Frontal cortex (tissue), 4 donors: ENCODE data around the gene LILRA2. TPM values are rescaled to one million over a fixed set of nuclear protein-coding genes. Genes with fewer than 3 reads are reported as not detected.

Experiments used
- DNase-seq, 2 donors: peaks; one replicate each; pipeline ENCODE4 v3.0.0; 2012; ENCODE audit warnings: low spot score in 2 of 2
- FAIRE-seq: peaks from 2 replicates; lab custom pipeline; 2012; peaks lifted over from hg19 to GRCh38; lab: Jason Lieb, UNC
- total RNA-seq: library from RNA; depleted of rRNA; stranded (reverse); fragments of >200 nt; gene quantifications from one replicate; pipeline ENCODE4 v1.2.3, GENCODE V29; 2014
- donor health status: control.
- donor health status: control.
- donor health status: control.

The LILRA2 gene
- total RNA-seq: under 0.01 TPM

DNA sequence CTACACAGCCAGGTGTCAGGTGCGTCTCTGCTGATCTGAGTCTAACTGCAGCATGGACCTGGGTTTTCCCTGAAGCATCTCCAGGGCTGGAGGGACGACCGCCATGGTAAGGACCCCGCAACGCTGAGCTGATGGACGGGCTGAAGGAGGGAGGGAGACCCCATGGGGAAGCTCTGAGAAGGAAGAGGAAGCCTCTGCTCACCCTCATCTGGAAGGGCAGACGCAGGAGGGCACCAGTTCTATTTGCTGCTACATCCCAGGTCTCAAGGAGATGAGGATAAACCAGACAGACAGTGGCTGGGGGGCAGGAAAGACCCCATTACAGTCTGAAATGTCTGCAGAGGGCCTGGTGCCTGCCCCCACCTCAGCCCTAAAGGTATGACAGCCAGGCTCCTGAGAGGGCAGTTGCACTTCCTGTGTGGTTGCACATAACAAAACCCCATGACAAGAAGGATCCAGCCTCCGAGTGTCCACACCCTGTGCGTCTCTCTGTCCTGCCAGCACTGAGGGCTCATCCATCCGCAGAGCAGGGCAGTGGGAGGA lies at the start of gene LILRA2:
TSS of gene LILRA2 (plus strand) at position 461 of the 543 bp plus-strand sequence. CDS start 89 bp downstream, outside the sequence.
- DNase-seq (no peak), FAIRE-seq (no peak)

DNA sequence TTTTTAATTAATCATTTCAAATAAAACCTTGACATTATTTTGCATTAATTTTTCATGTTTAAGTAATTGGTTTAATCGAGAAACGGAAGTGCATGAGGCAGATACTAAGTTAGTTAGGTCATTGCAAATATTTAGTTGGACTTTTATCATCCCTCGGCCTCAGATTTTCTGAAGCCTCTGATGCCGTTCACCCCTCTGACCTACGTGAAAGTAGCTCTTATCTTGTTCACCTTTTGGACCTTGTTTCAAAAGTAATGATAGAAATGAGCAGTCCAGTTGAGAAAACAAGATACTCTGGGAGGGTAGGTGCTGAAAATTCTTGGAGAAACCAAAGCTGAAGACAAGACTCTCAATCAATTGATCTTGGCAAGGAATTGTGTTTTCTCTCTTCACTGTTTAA lies 48.0 kb upstream of the LILRA2 start:
- FAIRE-seq: no peak

DNA sequence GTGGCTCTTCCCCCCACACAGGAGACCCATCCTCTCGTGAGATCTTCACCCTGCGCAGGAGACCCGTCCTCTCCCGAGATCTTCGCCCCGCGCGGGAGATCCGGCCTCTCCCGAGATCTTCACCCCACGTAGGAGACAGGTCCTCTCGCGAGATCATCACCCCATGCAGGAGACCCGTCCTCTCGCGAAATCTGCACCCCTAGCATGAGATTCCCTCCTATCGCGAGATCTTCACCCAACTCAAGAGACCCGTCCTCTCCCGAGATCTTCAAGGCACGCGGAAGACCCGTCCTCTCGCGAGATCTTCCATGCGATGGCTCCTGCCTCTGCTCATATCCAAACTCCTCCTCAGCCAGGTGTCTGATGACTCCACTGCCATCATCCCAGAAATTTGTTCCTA lies 46.6 kb upstream of the LILRA2 start:
- no peak for FAIRE-seq
- no peak for DNase-seq

More for the DNA sequence above, 48.0 kb upstream of the LILRA2 start:
- DNase-seq: no peak

DNA sequence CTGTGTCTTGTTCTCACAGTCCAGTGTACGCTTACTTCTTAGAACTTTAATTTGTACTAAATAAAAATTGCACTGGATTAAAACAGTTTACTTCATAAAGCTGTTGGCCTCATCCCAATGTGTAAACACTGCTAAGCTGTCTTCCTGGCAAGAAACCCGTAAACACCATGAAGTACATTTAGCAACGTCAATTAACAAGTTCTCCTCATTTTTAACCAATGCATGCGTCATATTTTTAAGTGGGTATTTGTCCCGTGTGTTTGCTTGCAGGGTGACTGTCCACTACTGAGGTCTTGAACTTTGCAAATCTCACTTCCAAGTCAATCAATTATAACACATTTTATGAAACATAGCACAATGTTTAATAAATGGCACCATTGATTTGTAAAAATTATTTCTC lies 42.7 kb upstream of the LILRA2 start:
- no peak for FAIRE-seq
- DNase-seq: no peak

DNA sequence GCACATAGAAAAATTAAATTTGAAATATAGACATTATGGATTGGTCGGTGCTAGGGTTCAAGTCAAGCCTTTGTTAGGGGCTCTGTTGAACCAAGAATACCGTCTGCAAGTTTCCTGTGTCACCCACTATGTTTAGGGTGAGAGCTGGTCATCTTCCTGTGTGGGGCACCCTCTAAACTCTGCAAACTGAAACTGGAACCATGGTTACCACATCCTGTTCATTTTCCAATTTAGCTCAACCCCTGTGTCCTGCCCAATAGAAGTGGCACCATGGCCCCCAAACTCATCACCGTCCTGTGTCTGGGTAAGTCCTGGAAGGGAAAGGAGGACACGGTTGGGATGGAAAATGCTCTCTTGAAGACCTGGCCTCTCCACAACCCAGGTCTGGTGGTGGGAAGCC lies 41.1 kb upstream of the LILRA2 start:
- FAIRE-seq: no peak
- no peak for DNase-seq

DNA sequence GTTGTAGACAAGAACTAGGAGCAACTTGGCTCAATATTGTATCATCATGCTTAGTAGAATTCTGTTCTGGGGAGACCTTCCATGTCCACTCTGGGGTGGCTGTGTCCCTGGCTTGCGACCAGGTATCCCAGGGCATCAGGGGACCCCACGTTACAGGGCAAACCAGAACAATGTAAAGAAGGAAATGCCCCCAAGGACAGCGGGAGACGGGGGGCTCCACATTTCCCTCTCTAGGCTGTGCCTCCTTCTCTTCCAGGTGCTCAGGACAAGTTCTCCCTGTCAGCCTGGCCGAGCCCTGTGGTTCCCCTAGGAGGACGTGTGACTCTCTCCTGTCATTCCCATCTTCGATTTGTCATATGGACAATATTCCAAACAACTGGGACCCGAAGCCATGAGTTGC lies 40.1 kb upstream of the LILRA2 start:
- DNase-seq (no peak), FAIRE-seq (no peak)

DNA sequence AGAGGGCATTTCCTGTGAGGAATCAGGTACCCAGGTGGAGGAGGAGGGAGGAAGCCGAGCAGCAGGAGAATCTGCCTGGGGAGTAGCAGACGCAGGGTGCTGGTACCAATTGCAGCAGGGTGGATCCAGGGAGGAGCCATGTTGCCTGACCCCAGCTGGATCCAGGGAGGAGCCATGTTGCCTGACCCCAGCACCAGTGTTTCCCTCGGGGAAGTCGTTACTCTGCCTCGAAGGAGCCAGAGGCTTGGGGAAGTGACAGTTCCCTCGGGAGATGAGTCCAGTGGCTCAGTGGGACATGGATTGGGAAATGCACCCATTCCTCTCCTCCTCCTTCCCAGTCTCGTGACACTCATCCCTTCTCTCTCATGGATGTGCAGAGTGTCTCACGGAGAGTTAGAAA lies 39.4 kb upstream of the LILRA2 start:
- FAIRE-seq: no peak

DNA sequence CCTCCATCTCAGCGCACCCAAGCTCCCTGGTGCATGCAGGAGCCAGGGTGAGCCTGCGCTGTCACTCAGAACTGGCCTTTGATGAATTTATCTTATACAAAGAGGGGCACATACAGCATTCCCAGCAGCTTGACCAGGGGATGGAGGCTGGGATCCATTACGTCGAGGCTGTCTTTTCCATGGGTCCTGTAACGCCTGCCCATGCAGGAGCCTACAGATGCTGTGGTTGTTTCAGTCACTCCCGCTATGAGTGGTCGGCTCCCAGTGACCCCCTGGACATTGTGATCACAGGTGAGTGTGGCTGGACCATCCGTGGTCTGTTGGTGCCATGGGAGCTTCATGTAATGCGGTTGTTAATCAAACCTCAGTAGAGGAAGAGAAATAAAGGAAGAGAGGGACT lies 38.0 kb upstream of the LILRA2 start:
- DNase-seq (no peak), FAIRE-seq (no peak)

More for the DNA sequence above, 39.4 kb upstream of the LILRA2 start:
- no peak for DNase-seq

DNA sequence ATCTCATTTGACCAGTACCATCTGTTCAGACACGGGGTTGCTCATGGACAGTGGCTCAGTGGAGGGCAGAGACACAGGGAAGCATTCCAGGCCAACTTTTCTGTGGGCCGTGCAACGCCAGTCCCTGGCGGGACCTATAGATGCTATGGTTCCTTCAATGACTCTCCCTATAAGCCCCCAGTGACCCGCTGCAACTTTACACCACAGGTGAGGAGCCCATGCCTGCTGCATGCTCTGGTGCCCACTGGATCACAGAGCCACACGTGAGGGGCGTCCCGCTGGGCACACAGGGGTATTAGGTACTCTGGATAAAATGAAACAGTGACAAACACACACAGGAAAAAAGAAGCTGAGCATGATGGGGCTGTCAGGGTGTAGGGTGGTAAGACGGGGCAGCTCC lies 36.6 kb upstream of the LILRA2 start:
- FAIRE-seq: no peak
- no peak for DNase-seq

DNA sequence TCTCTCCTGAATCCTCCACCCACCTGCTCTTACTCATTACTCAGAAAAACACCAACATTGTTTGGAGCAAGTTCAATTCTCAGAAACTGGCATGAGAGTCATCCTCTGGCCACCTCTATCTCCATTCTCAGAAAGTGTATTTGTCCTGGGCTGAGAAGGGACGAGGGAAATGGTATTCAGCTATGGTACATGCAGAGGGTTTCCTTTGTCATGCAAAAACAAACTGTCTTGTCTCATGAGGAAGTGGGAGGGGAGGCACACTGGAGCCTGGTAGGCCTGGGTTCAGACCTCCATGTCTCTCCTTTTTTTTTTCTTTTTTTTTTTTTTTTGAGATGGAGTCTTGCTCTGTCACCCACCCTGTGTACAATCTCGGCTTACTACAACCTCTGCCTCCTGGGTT lies 31.9 kb upstream of the LILRA2 start:
- FAIRE-seq: no peak
- no peak for DNase-seq

DNA sequence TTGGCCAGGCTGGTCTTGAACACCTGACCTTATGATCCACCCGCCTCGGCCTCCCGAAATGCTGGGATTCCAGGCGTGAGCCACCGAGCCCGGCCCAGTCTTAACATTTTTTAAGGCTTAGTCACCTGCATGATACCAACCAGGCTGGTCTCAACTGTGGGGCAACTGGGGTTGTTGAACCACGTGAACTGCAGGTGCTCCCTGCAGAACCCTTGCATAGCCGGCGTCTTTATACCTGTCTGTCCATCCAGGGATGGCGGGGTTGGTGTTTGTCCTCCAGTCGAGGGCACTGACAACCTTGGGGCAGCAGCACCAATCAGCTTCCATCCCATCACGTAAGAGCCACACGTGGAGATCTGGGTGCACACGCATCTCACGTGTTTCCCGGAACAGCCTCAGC lies 24.8 kb upstream of the LILRA2 start:
- DNase-seq (no peak), FAIRE-seq (no peak)

DNA sequence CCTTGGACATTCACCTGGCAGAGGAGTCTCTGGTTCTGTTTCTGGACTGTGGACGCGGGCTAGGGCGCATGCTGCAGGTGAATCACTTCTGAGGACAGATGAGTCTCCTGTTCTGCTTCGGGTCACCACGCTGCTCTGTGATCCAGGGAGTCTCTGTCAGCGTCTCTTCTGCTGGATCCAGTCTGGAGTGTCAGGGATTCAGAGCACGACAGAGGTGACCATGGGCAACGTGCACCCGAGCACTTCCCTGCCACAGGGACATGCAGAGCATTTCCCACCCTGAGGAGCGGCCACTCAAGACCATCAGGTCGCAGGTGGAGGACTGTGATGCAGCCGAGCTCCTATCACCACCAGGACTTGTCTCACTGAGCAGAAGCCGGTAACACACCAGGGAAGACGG lies 24.4 kb upstream of the LILRA2 start:
- DNase-seq (no peak), FAIRE-seq (no peak)

DNA sequence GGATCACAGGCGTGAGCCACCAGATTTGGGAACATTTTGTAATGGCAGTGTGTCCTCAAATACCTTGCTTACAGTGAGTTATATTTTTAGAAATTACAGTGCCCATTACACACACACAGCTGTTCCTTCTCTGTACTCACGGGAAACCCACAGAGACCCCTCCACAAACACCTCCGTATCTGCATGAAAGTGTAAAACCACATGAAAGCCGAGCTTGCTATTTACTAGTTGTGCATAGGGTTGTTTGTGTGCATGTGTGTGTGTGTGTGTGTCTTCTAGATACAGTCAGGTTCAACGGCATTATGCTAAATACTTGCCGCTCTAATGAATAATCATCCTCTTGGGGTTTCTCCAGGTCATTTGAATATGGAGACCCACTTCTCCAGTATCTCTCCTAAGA lies 22.3 kb upstream of the LILRA2 start:
- DNase-seq (no peak), FAIRE-seq (no peak)

DNA sequence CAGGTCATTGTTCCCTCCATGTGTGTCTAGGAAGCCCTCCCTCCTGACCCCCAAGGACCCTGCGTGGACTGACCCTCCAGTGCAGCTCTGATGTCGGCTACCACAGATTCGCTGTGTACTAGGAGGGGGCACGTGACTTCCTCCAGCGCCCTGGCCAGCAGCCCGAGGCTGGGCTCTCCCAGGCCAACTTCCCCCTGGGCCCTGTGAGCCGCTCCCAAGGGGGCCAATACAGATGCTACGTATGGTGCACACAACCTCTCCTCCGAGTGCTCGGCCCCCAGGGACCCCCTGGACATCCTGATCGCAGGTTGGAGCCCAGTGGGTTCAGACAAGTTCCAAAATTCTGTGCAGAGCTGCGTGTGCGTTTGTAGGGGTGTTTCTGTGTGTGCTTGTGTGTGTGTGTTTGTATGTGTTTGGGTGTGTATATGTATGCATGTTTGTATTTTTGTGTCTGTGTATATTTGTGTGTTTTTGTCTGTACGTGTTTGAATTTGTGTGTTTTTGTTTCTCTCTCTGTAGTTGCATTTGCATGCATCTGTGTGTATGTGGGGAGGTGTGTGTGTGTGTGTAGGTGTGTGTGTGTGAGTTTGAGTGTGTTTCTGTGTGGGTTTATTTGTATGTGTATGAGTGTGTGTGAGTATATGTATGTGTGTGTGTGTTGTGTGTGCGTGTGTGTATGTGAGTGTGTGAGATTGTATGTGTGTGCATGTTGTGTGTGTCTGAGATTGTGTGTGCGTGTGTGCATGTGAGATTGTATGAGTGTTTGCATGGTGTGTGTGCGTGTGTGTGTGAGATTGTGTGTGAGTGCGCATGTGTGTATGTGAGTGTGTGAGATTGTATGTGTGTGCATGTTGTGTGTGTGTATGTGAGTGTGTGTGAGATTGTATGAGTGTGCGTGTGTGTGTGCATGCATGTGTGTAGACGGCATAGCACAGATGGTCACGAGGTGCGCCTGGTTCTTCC lies 21.4 kb upstream of the LILRA2 start:
- no peak for FAIRE-seq
- no peak for DNase-seq

DNA sequence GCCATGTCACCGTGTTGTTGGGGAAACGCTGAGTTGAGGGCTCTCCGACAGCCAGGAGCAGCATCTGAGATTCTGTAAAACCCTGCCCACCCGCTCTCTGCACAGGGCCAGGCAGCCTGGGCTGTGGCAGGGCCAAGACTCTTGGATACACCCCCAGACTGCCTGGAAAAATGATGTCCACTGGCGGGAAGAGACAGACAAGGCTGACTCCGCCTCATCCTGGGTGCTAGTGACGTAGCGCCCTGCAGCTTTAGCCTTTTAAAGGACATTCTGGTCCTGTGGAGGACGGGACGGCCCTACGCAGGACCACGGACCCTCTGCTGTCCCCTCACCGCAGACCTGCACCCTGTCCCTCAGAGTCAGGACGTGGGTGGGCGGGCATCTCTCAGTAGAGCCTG lies 20.7 kb upstream of the LILRA2 start:
- no peak for FAIRE-seq
- DNase-seq: no peak

DNA sequence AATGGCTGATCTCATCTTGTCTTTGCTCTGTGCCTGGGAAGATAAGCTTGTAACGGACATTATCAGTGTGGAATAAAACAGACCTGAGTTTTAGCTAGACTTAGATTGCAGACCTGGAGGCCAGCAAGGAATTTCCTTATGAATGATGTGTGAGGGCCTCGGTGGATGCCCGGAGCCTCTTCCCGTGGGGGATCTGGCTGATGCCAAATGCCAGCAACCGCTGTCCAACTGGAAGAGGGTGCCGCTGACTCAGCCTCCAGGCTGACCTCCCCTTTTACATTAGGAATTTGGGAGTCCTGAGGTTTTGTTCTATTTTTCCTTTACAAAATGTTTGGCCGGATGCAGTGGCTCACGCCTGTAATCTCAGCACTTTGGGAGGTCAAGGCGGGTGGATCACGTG lies 19.6 kb upstream of the LILRA2 start:
- FAIRE-seq (no peak), DNase-seq (no peak)

DNA sequence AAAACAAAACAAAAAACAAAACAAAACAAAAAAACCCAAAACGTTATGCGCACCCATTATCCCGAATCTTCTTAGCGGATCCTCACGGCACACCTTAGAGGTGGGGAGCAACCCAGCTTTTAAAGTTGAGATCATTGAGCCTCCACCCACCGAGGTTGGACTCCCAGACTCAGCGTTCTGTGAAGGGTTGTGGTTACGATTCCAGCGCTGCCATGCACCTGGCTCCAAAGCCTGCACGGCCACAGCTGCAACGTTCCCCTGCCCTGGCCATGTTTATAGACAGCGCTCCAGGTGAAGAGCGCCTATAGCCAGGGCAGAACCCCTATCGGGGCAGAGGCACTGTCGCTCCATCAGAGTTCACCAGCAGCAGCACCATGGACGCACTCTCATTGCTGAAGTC lies 18.7 kb upstream of the LILRA2 start:
- FAIRE-seq (no peak), DNase-seq (no peak)

DNA sequence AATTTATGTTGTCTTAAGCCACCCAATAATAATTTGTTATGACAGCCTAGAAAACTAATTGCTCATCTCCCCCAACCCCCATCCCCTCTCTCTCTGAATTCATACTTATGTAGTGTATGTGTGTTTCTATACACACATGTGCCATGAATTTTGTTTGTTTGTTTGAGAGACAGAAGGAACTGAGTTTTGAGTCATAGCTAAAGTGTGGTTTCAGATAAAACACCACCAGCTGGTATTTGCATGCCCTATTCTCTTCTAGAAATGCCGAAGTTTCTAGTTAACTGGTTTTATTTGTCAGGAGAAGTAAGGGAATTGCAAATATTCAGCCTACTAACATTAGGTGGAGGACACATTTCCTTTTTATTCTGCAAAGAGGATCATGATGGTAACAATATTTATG lies 17.4 kb upstream of the LILRA2 start:
- no peak for DNase-seq
- FAIRE-seq: no peak

DNA sequence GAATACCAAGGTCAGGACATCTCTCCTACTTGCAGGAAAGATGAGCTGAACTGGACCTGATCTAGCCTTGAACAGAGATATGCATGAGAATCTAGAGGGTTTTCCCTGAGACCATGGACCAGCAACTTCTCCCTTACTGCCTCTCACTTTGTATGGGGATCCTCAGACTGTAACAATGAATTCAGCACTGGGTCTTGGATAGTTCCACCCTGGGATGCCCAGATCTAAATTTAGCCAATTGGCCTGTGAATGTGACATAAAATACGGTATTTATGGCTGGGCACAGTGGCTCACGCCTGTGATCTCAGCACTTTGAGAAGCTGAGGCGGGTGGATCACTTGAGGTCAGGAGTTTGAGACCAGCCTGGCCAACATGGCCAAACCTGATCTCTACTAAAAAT lies 15.3 kb upstream of the LILRA2 start:
- FAIRE-seq (no peak), DNase-seq (no peak)

DNA sequence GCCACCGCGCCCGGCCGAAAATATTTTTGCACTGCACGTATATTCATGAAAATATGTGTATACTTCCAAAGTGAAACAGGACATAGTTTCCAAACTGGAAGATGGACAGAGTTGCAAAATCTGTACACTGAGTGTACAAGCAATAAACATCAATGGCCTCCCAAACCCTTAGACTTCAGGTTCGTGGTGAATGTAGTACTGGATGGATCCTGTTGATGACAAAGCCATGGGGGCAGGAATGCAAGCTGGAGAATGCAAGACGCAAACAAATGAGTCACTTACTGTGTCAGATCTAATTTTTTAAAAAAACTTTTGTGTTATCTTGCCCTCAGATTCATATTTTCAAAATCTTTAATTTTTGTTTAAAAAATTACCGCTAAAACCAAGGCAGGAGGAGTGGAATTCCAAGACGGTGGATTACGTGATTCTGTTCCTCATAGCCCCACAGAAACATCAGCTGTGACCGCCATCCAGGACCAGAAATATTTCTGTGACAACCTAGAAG lies 12.7 kb upstream of the LILRA2 start:
- no peak for DNase-seq
- FAIRE-seq: no peak

DNA sequence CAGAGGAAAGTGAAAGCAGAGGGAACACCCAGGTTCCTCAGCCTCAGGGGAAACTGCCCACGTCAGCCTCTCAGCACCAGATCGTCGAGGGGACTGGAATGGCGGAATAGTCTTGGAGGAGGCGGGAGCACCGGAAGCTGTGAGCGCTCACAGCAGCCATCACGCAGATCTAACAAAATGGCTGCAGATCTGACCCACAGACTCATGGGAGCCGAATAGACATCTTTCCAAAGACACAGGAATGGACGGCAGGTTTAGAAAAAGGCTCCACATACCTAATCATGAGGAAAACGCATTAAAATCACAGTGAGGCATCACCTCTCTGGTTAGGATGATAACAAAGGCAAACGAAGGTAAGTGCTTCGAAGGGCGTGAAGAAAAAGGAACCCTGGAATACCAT lies 11.8 kb upstream of the LILRA2 start:
- DNase-seq (no peak), FAIRE-seq (no peak)
